ENCODE measurements around the gene PDE3B.

DNA sequence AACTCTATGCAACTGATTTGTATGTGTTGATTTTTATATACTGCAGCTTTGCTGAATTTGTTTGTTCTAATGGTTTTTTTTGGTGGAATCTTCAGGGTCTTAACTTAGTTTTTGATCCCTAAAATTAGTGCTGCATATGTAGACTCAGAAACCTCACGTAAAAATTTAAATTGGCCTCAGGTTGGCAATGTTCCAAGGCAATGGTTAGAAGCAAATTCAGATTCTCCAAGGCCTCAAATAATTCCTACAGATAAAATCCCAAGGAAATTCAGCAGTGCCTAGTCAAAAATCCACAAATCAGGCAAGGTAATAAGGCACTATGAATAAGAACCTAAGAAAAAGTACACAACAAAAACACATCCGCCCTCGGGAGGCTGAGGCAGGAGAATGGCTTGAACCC lies 9.5 kb downstream of the PDE3B start:
- TF ChIP-seq, protein P1, sequence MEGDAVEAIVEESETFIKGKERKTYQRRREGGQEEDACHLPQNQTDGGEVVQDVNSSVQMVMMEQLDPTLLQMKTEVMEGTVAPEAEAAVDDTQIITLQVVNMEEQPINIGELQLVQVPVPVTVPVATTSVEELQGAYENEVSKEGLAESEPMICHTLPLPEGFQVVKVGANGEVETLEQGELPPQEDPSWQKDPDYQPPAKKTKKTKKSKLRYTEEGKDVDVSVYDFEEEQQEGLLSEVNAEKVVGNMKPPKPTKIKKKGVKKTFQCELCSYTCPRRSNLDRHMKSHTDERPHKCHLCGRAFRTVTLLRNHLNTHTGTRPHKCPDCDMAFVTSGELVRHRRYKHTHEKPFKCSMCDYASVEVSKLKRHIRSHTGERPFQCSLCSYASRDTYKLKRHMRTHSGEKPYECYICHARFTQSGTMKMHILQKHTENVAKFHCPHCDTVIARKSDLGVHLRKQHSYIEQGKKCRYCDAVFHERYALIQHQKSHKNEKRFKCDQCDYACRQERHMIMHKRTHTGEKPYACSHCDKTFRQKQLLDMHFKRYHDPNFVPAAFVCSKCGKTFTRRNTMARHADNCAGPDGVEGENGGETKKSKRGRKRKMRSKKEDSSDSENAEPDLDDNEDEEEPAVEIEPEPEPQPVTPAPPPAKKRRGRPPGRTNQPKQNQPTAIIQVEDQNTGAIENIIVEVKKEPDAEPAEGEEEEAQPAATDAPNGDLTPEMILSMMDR (conservative IDR thresholded peaks at IDR 0.05), result no peak
- no peak for TF ChIP-seq ZFX (IDR thresholded peaks at IDR 0.05)
